Raji (cell line): Measurements from ENCODE around the gene PCDHA12.

Experiments used
- POLR2A ChIP-seq: IDR thresholded peaks from 2 replicates; pipeline ENCODE4 v1.6.1; 2011; ENCODE audit warnings: low read depth, low read length, control low read depth; ENCODE audit not compliant: insufficient read depth

PCDHA12 gene

DNA sequence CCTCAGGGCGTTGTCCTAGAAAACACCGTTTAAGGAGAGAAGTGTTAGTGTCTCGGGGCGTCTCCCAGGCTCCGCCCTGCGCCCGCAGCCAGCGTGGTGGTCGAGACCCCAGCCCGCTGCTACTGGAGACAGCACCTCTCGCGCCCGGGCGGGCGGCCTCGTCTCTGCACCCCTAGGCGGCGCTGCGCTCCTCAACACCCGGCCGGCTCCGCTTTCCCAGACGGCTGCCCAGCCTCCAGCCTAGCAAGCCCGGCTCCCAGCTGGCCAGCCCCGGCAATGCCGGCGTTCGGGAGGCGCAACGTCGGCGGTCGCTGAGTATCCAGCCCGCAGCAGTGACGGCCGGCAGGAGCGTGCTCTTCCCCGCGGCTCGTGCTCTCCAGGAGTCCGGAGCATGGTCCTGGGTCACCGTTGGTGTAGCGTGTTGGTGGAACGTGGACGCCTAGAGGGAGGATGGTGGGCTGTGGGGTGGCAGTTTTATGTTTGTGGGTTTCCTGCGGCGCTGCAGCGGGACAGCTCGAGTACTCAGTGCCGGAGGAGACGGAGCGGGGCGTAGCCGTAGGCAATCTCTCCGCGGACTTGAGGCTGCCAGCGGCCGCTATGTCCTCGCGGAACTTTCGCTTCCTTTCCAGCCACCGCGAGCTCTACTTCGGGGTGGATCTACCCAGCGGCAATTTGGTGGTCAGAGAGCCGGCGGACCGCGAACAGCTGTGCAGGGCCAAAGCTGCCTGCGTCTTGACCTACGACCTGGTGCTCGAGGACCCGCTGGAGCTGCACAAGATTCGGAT lies 51.5 kb downstream of the PCDHA12 start:
- TF ChIP-seq POLR2A, result no peak

DNA sequence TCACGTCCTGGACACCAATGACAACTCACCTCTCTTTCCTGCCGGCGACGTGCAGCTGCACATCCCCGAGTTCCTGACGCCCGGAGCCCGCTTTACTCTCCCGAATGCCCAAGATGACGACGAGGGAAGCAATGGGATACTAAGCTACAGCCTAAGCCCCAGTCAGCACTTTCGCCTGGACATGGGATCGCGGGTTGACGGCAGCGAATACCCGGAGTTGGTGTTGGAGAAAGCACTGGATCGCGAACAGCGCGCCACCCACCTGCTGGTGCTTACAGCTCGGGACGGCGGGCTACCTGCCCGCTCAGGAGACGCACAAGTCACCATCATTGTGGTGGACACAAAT lies 52.1 kb downstream of the PCDHA12 start:
- TF ChIP-seq POLR2A, result no peak
